Astrocyte (in vitro differentiated cells and primary cell): Measurements from ENCODE around the gene IMMP2L.

ENCODE experiments used
- CTCF ChIP-seq: IDR thresholded peaks from 2 replicates; pipeline ENCODE4 v1.5.1; 2011; ENCODE audit warnings: low read depth, mild to moderate bottlenecking, inconsistent platforms, low read length, moderate library complexity; ENCODE audit not compliant: insufficient read depth
- EZH2 ChIP-seq: IDR thresholded peaks from 2 replicates; pipeline ENCODE4 v1.6.1; 2012; ENCODE audit warnings: mild to moderate bottlenecking, low read length, inconsistent platforms; ENCODE audit not compliant: insufficient read depth

- no peak for TF ChIP-seq EZH2
- no peak for TF ChIP-seq CTCF
These were observed 552.7 kb downstream of the IMMP2L start for GRCh38 chr7:111009526-111010040.
